Right lobe of liver (tissue), 4 donors: ENCODE data around the gene WASF1.

ENCODE experiments used
- POLR2A ChIP-seq: fragments of 450-650 bp; IDR thresholded peaks from one replicate; pipeline ENCODE4 v1.6.1; 2017; ENCODE audit warnings: antibody characterized with exemption, mild to moderate bottlenecking
- TF ChIP-seq, protein P1 (sequence below), 4 donors: fragments of 200-600 bp in 3 of 4; fragments of 450-650 bp in 1 of 4; IDR thresholded peaks; one replicate each; pipeline versions ENCODE4 v1.5.1 to v1.8.0; 2016 to 2022; ENCODE audit warnings: antibody characterized with exemption in 4 of 4, mild to moderate bottlenecking in 2 of 4
- donor health status: DM: no; HTN: no; CAD: no.
- donor health status: DM: no; HTN: no; CAD: no.
- donor health status: DM: no; HTN: yes; CAD: no.

DNA sequence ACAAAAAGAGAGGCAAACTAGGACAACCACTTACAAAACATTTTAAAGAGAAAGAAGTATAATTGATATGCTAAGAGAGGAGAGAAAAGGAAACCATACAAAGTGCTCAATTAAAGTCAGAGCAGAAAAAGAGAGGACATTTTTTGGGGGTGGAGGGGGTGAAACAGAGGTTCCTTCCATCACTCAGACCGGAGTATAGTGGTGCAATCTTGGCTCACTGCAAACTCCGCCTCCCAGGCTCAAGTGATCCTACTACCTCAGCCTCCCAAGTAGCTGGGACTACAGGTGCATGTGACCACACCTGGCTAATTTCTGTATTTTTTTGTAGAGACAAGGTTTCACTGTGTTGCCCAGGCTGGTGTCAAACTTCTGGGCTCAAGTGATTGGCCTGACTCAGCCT is 9.4 kb downstream of the WASF1 start:
- TF ChIP-seq, protein P1, sequence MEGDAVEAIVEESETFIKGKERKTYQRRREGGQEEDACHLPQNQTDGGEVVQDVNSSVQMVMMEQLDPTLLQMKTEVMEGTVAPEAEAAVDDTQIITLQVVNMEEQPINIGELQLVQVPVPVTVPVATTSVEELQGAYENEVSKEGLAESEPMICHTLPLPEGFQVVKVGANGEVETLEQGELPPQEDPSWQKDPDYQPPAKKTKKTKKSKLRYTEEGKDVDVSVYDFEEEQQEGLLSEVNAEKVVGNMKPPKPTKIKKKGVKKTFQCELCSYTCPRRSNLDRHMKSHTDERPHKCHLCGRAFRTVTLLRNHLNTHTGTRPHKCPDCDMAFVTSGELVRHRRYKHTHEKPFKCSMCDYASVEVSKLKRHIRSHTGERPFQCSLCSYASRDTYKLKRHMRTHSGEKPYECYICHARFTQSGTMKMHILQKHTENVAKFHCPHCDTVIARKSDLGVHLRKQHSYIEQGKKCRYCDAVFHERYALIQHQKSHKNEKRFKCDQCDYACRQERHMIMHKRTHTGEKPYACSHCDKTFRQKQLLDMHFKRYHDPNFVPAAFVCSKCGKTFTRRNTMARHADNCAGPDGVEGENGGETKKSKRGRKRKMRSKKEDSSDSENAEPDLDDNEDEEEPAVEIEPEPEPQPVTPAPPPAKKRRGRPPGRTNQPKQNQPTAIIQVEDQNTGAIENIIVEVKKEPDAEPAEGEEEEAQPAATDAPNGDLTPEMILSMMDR (IDR thresholded peaks at IDR 0.05) = no peak
- TF ChIP-seq POLR2A = no peak
